Measurements from ENCODE around the gene ABCA9.

DNA sequence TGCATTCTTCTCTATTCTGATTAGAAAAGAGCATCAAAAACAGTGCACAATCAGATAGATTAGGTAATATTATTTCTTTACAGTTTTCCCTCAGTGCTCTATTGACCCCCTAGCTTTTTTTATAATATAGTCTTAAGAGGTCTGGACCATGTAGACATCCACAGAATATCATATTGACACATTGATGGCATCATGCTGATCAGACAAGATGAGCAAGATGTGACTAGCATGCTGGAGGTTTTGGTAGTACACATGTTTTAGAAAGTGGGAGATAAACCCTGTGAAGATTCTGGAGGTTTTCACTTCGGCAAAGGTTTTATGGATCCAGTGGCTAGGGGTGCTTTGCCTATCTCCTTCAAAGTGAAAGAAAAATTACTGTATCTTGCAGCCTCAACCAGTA is 102.8 kb downstream of the ABCA9 start:
- TF ChIP-seq POLR2AphosphoS5 (IDR thresholded peaks at IDR 0.05; ENCODE audit: low read depth, low read length) = no peak
- no peak for TF ChIP-seq POLR2A (IDR thresholded peaks at IDR 0.05; ENCODE audit: low read depth, low read length)
- no peak for TF ChIP-seq TAF1 (IDR thresholded peaks at IDR 0.05; ENCODE audit: borderline replicate concordance, low read depth, low read length)

Data from GM12892 (cell line).